NCI-H524 (cell line): ENCODE results near the gene C10orf71.

Experiments used
- DNase-seq, 2 experiments: peaks; one replicate each; lab custom pipeline; 2025; lab: John Stamatoyannopoulos, UW

The C10orf71 gene

DNA sequence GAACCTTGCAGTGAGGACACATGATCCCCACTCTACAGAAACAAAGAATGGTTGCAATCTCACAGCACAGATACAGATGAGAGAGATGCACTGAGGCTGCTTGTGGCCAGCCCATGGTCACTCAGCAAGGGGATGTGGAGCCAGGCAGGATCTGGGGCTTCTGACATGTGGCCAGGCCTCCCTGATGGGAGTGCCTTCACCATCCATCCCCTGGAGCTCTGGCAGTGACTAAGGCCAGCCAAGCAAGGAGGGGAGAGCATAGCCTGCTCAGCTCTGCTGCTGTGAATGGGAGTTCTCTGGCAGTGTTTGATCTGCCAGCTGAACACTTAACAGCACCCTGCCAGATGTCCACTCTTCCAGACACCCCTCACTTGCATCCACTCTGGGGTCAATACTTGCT lies 19.8 kb downstream of the C10orf71 start:
- no peak for DNase-seq

- no peak for DNase-seq
These were observed 20.2 kb downstream of the C10orf71 start for GRCh38 chr10:49319206-49319605.

- DNase-seq: no peak
These were observed 21.2 kb downstream of the C10orf71 start for GRCh38 chr10:49320191-49320590.

DNA sequence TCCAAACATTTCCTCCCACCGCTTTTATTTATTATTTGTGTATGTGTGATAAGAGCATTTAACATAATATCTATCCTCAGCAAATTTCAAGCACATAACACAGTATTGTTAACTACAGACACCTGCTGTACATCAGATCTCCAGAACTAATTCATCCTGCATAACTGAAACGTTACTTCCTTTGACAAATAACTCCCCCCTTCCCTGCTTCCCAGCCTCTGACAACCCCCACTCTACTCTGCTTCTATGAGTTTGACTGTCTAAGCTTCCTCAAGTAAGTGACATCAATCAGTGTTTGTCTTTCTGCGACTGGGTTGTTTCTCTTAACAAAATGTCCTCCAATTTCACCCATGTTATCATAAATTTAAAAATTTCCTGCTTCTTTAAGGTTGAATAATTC lies 22.1 kb downstream of the C10orf71 start:
- no peak for DNase-seq

- no peak for DNase-seq
These were observed 23.6 kb downstream of the C10orf71 start for GRCh38 chr10:49322371-49323170.

DNA sequence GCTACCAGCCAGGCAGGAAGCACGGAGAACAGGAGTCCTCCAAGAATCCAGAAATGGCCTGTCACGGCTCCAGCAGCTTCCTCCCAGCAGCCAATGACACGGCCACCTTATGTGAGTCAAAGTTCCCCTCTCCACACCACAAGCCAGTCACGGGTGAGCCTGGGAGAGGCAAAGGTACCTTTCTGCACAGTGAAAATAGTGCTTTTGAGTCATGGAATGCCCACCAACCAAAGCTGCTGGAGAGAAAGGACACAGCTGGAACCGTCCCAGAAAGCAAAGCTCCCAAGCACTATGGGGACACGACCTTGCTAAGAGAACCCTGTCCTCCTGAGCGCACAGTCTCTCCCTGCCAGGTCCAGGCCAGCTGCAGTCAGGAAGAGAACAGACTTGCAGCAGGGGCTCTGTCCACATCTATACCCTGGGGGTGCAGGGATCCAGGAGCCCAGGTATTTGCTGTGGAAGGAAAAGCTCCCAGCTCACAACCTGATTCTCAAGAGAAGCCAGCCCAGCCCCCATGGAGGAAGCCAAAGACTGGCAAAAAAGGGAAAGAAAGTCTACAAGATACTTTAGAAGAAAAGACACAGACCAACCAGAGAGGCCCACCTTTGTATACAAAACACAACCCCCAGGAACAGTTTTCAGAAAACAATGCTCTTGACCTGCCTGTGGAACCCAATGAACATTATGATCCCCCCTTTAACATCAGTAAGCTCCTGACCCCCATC lies 24.4 kb downstream of the C10orf71 start:
- no peak for DNase-seq

DNA sequence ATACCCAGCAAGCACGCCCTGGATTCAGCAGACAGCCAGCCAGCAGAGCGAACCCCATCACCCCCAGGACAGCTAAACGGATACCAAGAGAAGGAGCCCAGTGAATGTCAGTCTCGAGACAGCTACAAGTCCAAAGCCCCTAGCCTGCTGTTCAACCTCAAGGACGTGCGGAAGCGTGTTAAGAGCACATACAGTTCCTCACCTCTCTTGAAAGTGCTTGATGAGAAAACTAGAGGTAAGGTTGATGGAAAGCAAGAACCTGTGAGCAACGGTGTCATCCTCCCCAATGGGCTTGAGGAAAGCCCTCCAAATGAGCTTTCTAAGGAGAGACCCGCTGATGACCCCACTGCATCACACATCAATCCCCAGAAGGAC lies 24.9 kb downstream of the C10orf71 start:
- DNase-seq: no peak

DNA sequence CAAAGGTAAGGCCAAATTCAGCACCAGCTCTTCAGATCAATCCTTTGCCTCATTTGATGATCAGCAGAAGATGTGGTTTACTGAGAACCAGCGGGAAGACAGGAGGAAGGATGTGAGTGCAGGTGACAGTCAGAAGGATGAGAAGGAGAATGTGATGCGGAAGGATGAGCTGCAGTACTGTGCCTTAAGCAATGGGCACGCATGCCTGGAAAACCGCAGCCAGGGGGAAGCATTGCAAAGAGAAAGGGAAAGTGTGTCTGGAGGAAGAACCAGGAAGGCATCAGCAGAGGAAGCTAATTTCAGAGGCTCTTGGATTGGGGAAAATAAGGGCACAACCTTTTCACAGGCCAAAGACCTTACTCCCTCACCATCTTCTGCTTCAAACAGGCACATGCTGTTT lies 25.7 kb downstream of the C10orf71 start:
- no peak for DNase-seq

DNA sequence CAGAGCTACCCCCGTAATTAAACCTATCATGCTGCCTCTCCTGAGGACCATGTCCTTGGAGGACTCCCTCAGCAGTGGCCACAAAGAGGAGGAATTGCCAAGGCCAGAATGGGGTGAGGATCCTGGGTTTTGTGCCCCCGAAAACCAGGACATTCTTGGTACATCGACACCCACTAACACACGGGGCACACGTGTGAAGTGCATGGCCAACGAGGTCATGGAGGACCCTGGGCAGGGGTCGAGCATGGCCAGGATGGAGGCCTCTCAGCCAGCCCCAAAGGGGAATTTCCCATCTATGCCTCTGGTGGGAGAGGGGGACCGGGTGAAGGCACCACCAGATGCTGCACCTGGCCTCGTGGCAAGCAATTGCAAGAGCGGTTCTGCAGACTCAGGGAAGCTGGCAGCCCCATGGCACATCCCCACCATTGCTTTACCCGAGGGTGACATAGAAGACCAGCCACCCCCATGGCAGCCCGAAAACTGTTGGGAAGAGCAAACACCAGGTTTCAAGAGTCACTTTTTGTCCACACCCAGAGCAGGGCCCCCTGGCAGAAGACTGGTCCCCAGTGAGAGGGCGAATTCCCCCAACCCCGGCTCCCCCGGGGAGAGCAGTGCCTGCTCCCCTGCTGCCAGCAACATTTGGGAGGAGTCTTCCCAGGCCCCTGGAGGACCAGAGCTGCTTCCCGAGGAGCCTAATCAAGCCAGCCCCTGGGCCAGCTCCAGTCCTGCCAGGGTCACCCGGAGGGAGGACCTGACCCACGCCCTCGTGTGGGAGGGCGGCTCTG lies 26.4 kb downstream of the C10orf71 start:
- no peak for DNase-seq

GRCh38 chr10:49325916-49326783 lies 27.2 kb downstream of the C10orf71 start:
- no peak for DNase-seq

- no peak for DNase-seq
These were observed 28.3 kb downstream of the C10orf71 start for GRCh38 chr10:49327036-49327813.

DNA sequence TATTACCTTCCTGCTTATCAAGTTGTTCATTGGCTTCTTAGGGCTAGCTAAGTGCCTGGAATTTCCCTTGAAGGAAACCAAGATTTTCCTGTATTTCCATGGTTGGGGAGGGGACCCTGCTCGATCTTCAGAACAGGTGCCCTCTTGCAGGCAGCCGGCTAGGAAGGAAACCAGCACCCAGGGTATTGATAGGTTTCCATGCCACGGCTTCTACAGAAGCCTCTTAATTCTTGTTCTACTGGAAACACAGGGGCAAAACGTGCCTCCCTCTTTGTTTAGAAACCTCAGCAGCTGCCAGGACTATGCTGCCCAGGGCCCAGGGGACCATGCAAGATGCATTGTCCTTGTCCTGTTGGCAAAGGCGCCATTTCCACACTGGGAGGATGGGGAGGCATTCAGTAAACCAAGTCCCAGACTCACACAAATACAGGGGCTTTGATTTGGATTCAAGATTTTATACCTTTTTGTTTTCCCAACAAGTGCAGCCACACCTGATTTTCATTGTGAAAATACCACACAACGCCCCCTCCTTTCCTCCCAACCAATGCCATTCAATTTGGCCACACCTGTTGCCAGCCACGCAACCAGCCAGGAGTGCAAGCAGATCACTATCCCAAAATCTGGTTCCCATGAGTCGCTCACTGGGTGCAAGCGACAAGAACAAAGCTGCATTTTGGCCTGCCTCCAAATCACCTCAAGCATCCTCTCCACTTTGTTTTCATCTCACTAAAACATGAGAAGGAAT lies 29.6 kb downstream of the C10orf71 start:
- DNase-seq: no peak

- no peak for DNase-seq
These were observed 30.2 kb downstream of the C10orf71 start for GRCh38 chr10:49329146-49329505.

- DNase-seq: no peak
These were observed 31.2 kb downstream of the C10orf71 start for GRCh38 chr10:49330127-49330665.

- no peak for DNase-seq
These were observed 32.5 kb downstream of the C10orf71 start for GRCh38 chr10:49331431-49331830.

DNA sequence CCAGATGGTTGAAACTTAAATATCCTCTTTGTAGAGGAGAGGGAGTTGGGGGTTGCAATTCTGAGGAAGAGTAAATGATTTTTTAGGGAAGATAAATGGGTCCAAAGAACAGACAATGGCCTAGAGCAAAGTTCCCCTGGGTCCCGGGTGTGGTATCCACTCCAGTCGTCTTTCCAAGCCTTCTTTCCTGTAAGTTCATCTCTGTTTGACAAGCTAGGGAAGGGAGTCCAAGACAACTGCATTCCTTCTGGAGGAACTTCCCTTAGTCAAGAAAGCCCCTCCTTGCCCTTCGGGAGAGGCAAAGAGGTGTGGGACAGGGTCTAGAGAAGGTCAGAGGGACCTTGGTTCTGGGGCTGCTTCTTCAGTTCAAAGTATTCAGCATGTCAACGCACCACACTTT lies 33.4 kb downstream of the C10orf71 start:
- DNase-seq: no peak

DNA sequence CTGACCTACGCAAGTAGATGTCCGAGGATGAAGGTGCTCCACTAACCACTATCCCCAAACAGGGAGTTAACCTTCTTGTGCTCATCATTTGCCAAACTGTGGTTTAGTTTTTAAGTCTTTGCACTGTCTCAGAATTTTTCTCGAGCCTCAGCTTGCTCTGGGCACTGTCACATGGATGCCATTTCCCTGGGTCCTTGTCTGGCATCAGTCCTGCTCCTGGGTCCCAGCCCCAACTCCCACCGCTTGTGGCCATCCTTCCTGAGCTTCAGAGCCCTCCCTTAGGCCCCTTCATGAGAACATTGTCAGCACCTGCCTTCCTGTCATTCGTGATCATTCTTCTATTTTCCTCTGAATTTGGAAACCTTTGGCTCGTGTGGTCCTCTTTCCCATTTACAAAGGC lies 33.8 kb downstream of the C10orf71 start:
- no peak for DNase-seq

DNA sequence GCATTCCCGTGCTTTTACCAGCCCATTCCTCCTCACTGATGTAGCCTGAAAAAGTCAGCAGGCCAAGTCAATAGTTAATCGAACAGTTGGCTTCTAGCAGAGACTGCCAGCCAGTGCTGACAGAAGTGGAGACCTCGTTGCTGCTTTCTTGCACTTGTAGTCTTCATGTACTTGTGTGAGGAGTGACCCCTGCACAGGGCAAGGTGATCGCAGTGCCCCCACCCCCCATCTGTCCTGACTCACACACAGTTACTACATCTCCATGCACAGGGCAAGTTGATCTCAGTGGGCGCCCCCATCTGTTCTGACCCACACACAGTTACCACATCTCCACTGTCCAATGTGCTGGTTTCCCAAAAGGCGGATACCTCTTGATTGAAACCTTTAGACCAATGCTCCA lies 34.2 kb downstream of the C10orf71 start:
- DNase-seq: no peak

DNA sequence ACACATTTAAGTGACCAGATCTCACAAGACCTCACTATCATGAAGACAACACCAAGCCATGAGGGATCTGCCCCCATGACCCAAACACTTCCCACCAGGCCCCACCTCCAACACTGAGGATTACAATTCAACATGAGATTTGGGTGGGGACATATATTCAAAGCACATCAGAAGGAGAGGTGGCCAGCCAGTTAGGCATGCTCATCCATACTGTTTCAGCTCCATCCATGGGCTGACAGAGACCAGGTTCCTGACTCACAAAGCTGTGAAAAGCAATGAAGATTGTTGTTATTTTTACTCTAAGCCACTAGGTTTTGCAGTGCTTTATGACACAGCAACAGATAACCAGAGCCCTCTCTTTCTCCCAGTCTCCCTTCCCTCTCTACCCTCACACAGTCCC lies 36.0 kb downstream of the C10orf71 start:
- DNase-seq: no peak

DNA sequence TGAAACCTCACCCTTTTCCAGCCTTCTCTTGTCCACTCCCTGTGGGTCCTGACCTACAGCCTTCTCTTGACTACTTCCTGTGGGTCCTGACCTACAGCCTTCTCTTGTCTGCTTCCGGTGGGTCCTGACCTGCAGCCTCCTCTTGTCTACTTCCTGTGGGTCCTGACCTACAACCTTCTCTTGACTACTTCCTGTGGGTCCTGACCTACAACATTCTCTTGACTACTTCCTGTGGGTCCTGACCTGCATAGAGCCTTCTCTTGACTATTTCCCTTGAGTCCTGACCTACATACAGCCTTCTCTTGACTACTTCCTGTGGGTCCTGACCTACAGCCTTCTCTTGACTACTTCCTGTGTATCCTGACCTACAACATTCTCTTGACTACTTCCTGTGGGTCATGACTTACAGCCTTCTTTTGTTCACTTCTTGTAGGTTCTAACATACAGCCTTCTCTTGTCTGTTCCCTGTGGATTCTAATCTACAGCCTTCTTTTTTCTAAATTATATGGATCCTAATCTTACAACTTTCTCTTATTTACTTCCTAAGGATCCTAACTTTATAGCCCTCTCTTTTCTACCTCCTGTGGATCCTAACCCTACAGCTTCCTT lies 36.5 kb downstream of the C10orf71 start:
- no peak for DNase-seq
